Body of pancreas (tissue), 4 donors: Measurements from ENCODE around the gene SLC1A4. TPM values are rescaled to one million over a fixed set of nuclear protein-coding genes. Genes with fewer than 3 reads are reported as not detected.
"Not testable (repeated sequence)": the region's sequence is repeated elsewhere in the genome, so short reads cannot be mapped to it uniquely, and the experiment has no call there.

ENCODE experiments used
- ATAC-seq: fragments of 150-250 bp; one replicate; pipeline ENCODE4 v1.9.1; 2016
- DNase-seq, 4 donors: peaks; one replicate each; pipeline ENCODE4 v3.0.0-alpha.2; 2019
- H3K27ac ChIP-seq, 4 donors: fragments of 200-600 bp; sonication (generic); 1 replicate in 3 of 4; 2 replicates in 1 of 4; pipeline versions ENCODE4 v1.5.1 to v1.6.1; 2016 to 2019; ENCODE audit warnings: mild to moderate bottlenecking in 1 of 4, mixed read lengths in 1 of 4, moderate library complexity in 1 of 4
- H3K27me3 ChIP-seq, 2 donors: fragments of 200-600 bp; sonication (generic); one replicate each; pipeline ENCODE4 v1.6.0; 2016; ENCODE audit warnings: mild to moderate bottlenecking in 1 of 2
- H3K36me3 ChIP-seq, 2 donors: fragments of 200-600 bp; sonication (generic); replicated peaks in 1 of 2; 2 replicates each; pipeline ENCODE4 v1.5.1; 2016; ENCODE audit warnings: low read depth in 2 of 2; ENCODE audit not compliant: insufficient read depth in 1 of 2
- H3K4me1 ChIP-seq: fragments of 200-600 bp; sonication (generic); one replicate; pipeline ENCODE4 v1.6.0; 2016
- H3K4me3 ChIP-seq, 2 donors: fragments of 200-600 bp; sonication (generic); 1 replicate in 1 of 2; 2 replicates in 1 of 2; pipeline ENCODE4 v1.5.1; 2016 to 2019
- H3K9me3 ChIP-seq, 3 donors: fragments of 200-600 bp; sonication (generic); 1 replicate in 2 of 3; 2 replicates in 1 of 3; pipeline ENCODE4 v1.5.1; 2016
- CTCF ChIP-seq, 7 experiments: fragments of 450-650 bp in 4 of 7; fragments of 200-600 bp in 3 of 7; sonication (generic) in 3 of 7; IDR thresholded peaks; one replicate each; pipeline ENCODE4 v1.5.1; 2016 to 2019; ENCODE audit warnings: antibody characterized with exemption in 7 of 7
- POLR2A ChIP-seq, 3 donors: fragments of 450-650 bp; IDR thresholded peaks; one replicate each; pipeline ENCODE4 v1.6.1; 2016; ENCODE audit warnings: antibody characterized with exemption in 3 of 3, mild to moderate bottlenecking in 2 of 3
- WGBS, 2 donors: methylation state at CpG; one replicate each; pipeline ENCODE4 v1.1.5; 2017; 5-methylcytosine and 5-hydroxymethylcytosine counted together
- intact Hi-C: fragments of 100-400 bp; cut with DNase I; formaldehyde crosslinking; loops from one replicate; pipeline ENCODE4 v1.15.1; 2023
- total RNA-seq, 2 donors: library from RNA; depleted of rRNA; stranded (reverse); fragments of >200 nt; gene quantifications; one replicate each; pipeline ENCODE4 v1.1.0, GENCODE V29; 2016

Gene SLC1A4
- total RNA-seq, 2 donors from 2014 or later: 14.5 to 25.4 TPM

GRCh38 chr2:65030476-65031332, 41.5 kb downstream of the SLC1A4 start:
- no peaks in the 10 kb centered on the region for H3K9me3 ChIP-seq
- H3K4me1 ChIP-seq: peaks cover 36% of the 10 kb centered on the region
- no peak for ATAC-seq
- no peak for DNase-seq
- 65 to 70% methylated on average over 11 of the region's 11 CpGs for WGBS, 2 donors
- no peak overlapping the region for H3K4me3 ChIP-seq
- H3K27ac ChIP-seq: peak overlapping the region; percentile 61 to 75 (median 70)
- H3K36me3 ChIP-seq: no peaks in the 10 kb centered on the region
- intact Hi-C loops: no loop called here
- no peaks in the 10 kb centered on the region for H3K27me3 ChIP-seq
- TF ChIP-seq CTCF (IDR thresholded peaks at IDR 0.05): no peak
- TF ChIP-seq POLR2A (IDR thresholded peaks at IDR 0.05): no peak

GRCh38 chr2:65031341-65032018, 42.3 kb downstream of the SLC1A4 start:
- Histone ChIP-seq H3K4me3 (no peak overlapping the region), H3K27ac (peak overlapping the region; percentile 61 to 75 (median 70))
- peak; percentile 17 to 59 (median 47) for DNase-seq

GRCh38 chr2:65032019-65032975, 43.1 kb downstream of the SLC1A4 start:
- Histone ChIP-seq H3K27me3 (no peaks in the 10 kb centered on the region), H3K9me3 (no peaks in the 10 kb centered on the region), H3K4me1 (peaks cover 36% of the 10 kb centered on the region), H3K36me3 (no peaks in the 10 kb centered on the region), H3K27ac (peak overlapping the region; percentile 61 to 75 (median 70)), H3K4me3 (no peak overlapping the region)
- 41 to 44% methylated on average over 12 to 13 of the region's 13 CpGs for WGBS, 2 donors
- ATAC-seq: peak; percentile 50
- no peak for DNase-seq
- intact Hi-C loops: no loop called here
- TF ChIP-seq POLR2A (IDR thresholded peaks at IDR 0.05): no peak
- no peak for TF ChIP-seq CTCF (IDR thresholded peaks at IDR 0.05)

More at GRCh38 chr2:65031341-65032018, 42.3 kb downstream of the SLC1A4 start:
- ATAC-seq: peak; percentile 84
- 14 to 15% methylated on average over 5 to 8 of the region's 8 CpGs for WGBS, 2 donors
- Histone ChIP-seq H3K36me3 (no peaks in the 10 kb centered on the region), H3K9me3 (no peaks in the 10 kb centered on the region), H3K4me1 (peaks cover 36% of the 10 kb centered on the region), H3K27me3 (no peaks in the 10 kb centered on the region)
- TF ChIP-seq CTCF (IDR thresholded peaks at IDR 0.05): no peak
- TF ChIP-seq POLR2A (IDR thresholded peaks at IDR 0.05): peak in 1 of 3 donors; percentile 8
- intact Hi-C loops: no loop called here

- H3K27me3 ChIP-seq: no peaks in the 10 kb centered on the region
- DNase-seq: no peak
- H3K36me3 ChIP-seq: no peaks in the 10 kb centered on the region
- no peak overlapping the region for H3K4me3 ChIP-seq
- peaks cover 31% of the 10 kb centered on the region for H3K4me1 ChIP-seq
- no peak overlapping the region for H3K27ac ChIP-seq
- ATAC-seq: no peak
- intact Hi-C loops: no loop called here
- 81 to 90% methylated on average over 4 of the region's 4 CpGs for WGBS, 2 donors
- no peaks in the 10 kb centered on the region for H3K9me3 ChIP-seq
- TF ChIP-seq CTCF (IDR thresholded peaks at IDR 0.05) (peak in 1 of 7 experiments; percentile 12), POLR2A (IDR thresholded peaks at IDR 0.05) (no peak)
These were observed 44.0 kb downstream of the SLC1A4 start for GRCh38 chr2:65033178-65033577.

GRCh38 chr2:65033667-65034066, 44.5 kb downstream of the SLC1A4 start:
- intact Hi-C loops: not testable (repeated sequence)

More at GRCh38 chr2:65033667-65034066, 44.5 kb downstream of the SLC1A4 start:
- not testable (repeated sequence) for H3K27me3 ChIP-seq, H3K27ac ChIP-seq, DNase-seq, H3K4me3 ChIP-seq, ATAC-seq, H3K9me3 ChIP-seq, H3K36me3 ChIP-seq
- 90 to 92% methylated on average over 4 of the region's 4 CpGs for WGBS, 2 donors
- peaks cover 27% of the 10 kb centered on the region for H3K4me1 ChIP-seq
